NB4 (cell line): ENCODE data around the gene TPP2.

Experiments
- DNase-seq: peaks from one replicate; pipeline ENCODE4 v3.0.0; 2010; ENCODE audit warnings: low read depth
- H3K4me3 ChIP-seq: one replicate; pipeline ENCODE4 v1.5.1; 2011; ENCODE audit warnings: mild to moderate bottlenecking, low read depth, low read length, moderate library complexity
- CTCF ChIP-seq: IDR thresholded peaks from one replicate; pipeline ENCODE4 v1.5.1; 2012; ENCODE audit warnings: low read depth, low read length
- MAX ChIP-seq: IDR thresholded peaks from 2 replicates; pipeline ENCODE4 v1.6.1; 2011; ENCODE audit warnings: low read depth, low read length
- MYC ChIP-seq: IDR thresholded peaks from 2 replicates; pipeline ENCODE4 v1.6.1; 2011; ENCODE audit warnings: low read depth, low read length
- POLR2A ChIP-seq: IDR thresholded peaks from 2 replicates; pipeline ENCODE4 v1.6.1; 2011; ENCODE audit warnings: mild to moderate bottlenecking; ENCODE audit not compliant: insufficient read length; ENCODE audit errors: extremely low read depth

The TPP2 gene

DNA sequence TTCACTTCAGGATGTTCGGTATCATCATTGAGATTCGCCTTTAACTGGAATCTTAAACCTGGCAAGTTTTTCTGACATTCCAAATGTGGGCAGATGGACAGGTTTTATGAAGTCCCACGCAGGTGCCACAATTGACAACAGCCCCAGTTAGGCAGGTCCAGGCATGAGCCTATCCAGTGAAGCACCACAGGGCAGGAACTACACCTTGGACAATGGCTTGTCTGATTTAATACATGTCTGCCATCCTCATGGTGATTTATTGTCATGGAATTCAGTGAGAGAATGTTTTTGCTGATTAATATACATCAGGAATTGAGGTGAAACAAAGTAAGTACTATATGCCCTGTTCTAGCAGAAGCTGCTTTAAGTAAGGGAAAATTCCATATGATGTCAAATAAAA lies 10.2 kb upstream of the TPP2 start:
- DNase-seq = no peak
- H3K4me3 ChIP-seq = no peak overlapping the region
- TF ChIP-seq MAX = no peak
- no peak for TF ChIP-seq CTCF
- TF ChIP-seq MYC = no peak
- TF ChIP-seq POLR2A = no peak

- TF ChIP-seq MYC = no peak
- TF ChIP-seq CTCF = no peak
- TF ChIP-seq MAX = no peak
- no peak for TF ChIP-seq POLR2A
- peak; percentile 50 for DNase-seq
- no peak overlapping the region for H3K4me3 ChIP-seq
These were observed 8.9 kb upstream of the TPP2 start for GRCh38 chr13:102587916-102588315.

DNA sequence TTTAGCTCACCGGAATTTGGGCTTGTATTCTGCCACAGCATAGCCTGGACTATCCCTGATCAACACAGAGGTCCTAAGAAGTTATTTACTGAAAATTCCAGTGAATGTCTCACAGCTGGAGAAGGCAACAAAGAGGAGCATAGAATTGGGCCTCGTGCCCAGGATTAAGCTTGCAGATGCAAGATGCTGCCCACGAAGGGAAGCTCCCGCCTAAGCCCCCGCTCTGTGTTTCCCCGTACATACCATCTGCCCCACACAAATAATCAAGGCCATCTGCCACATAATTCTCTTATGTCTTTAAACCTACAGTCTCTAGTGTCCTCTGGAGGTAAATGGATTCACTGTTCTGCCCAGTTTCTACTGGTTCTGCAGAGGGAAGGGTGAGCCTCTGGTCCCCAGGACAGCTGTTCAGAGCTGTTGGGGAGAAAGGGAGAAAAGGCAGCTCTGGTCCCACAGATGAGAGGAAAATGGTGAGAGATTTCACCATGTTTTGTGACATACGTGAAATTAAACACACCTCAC lies 7.4 kb upstream of the TPP2 start:
- no peak for DNase-seq
- H3K4me3 ChIP-seq = no peak overlapping the region
- TF ChIP-seq CTCF (no peak), MAX (no peak), MYC (no peak), POLR2A (no peak)

- peak overlapping the region; percentile 66 for H3K4me3 ChIP-seq
- TF ChIP-seq POLR2A = peak; percentile 46
- TF ChIP-seq MAX = peak; percentile 62
- TF ChIP-seq CTCF = peak; percentile 70
- peak; percentile 64 for TF ChIP-seq MYC
- peak; percentile 85 for DNase-seq
These were observed 4.6 kb upstream of the TPP2 start for GRCh38 chr13:102591988-102592781.

DNA sequence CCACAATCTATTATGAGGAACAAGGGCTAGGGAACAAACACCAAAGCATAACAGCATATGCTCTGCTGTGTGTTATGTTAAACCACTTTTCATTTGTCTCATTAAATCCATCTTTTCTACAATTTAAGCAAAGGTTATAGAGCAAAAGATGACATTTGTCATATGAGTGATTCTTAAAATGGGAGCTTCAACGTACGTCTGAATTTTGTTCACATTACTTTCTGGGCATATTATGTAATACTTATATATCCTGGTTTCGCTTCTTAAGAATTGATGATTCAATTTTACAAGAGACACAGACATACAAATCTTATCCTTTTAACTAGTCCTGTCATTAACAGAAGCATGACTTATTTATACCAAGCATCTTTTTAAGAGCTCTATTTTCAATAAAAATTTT lies 3.3 kb upstream of the TPP2 start:
- TF ChIP-seq MAX (no peak), CTCF (no peak), MYC (no peak), POLR2A (no peak)
- no peak for DNase-seq
- H3K4me3 ChIP-seq = no peak overlapping the region
